WTC11 (cell line): Measurements from ENCODE around the gene TRIP10.

Experiments
- AR ChIP-seq: fragments of 250-450 bp; sonication (Bioruptor Pico); IDR thresholded peaks from 2 replicates; pipeline ENCODE4 v1.9.0; 2021; ENCODE audit warnings: mild to moderate bottlenecking
- CREB1 ChIP-seq: sonication (generic); formaldehyde crosslinking; IDR thresholded peaks from 2 replicates; pipeline ENCODE4 v1.8.0; 2023; ENCODE audit warnings: mild to moderate bottlenecking, missing genetic modification reagents
- CTCF ChIP-seq: fragments of 200-600 bp; IDR thresholded peaks from 2 replicates; pipeline ENCODE4 v1.8.0; 2022; ENCODE audit warnings: antibody characterized with exemption
- KAT7 ChIP-seq: sonication (generic); formaldehyde crosslinking; IDR thresholded peaks from 2 replicates; pipeline ENCODE4 v1.8.1; 2023; ENCODE audit warnings: missing genetic modification reagents, mild to moderate bottlenecking, borderline replicate concordance
- TF ChIP-seq, protein P1 (sequence below): sonication (generic); formaldehyde crosslinking; IDR thresholded peaks from 2 replicates; pipeline ENCODE4 v1.8.0; 2022; ENCODE audit warnings: mild to moderate bottlenecking, missing genetic modification reagents

DNA sequence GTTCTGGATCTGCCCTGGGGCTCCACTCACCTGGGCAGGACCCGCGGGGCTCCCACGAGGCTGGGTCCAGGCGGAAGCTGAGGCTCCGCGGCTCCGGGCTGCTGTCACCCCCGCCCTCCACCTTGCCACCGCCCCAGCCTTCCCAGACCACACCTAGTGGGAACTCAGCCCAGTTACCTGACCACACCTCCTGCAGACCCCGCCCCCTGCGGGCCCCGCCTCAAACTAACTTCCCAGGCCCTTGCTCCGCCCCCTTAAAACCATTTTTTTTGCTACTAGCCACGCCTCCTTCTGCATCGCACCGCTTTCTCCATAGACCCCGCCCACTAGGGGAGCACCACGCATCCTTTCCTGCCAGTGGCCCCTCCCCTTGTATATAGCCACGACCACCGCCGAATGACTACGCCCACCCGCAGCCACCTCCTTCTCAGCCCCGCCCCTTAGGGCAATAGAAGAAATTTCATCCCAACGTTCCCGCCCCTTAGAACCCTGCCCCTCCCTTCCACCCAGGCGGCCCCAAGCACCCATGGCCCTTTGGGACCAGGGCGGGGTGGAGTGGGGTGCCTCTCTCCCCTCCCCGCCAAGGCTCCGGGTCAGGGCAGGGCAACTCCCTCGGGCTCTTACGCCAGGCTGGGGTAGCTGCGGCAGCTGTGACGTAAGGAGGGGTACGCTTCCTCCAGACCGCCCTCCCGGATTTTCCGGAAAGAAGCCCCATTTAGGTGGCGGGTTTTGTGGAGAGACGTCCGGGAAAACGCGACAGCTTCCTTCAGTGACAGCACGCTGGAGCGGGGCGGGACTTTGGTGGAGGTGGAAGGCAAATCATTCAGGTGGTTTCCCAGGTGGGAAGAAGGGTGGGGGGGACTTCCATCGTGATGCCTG, 28.1 kb downstream of the TRIP10 start, which contains the start of gene SH2D3A:
- TF ChIP-seq KAT7 (CRISPR knock-in tag), result no peak
- TF ChIP-seq, protein P1, sequence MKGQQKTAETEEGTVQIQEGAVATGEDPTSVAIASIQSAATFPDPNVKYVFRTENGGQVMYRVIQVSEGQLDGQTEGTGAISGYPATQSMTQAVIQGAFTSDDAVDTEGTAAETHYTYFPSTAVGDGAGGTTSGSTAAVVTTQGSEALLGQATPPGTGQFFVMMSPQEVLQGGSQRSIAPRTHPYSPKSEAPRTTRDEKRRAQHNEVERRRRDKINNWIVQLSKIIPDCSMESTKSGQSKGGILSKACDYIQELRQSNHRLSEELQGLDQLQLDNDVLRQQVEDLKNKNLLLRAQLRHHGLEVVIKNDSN (CRISPR knock-in tag), result no peak
- no peak for TF ChIP-seq CTCF
- TF ChIP-seq AR (CRISPR knock-in tag), result no peak
- TF ChIP-seq CREB1, result no peak
